CD4-positive, alpha-beta T cell (primary cell): Measurements from ENCODE around the gene SSTR5. TPM values are rescaled to one million over a fixed set of nuclear protein-coding genes. Genes with fewer than 3 reads are reported as not detected.

Experiments used
- ATAC-seq: fragments of 200-7000 bp; cut with Tn5 transposase; one replicate; pipeline ENCODE4 v1.10.0; 2022; ENCODE audit warnings: mild to moderate bottlenecking; ENCODE audit not compliant: poor library complexity
- CTCF ChIA-PET: fragments of 350-600 bp; sonication (Branson Sonifier 250); formaldehyde crosslinking; loops from one replicate; lab custom pipeline; 2021; ENCODE audit warnings: antibody characterized with exemption, inconsistent platforms; lab: Charles Lee
- POLR2A ChIA-PET: fragments of 350-600 bp; sonication (Branson Sonifier 250); formaldehyde crosslinking; loops from one replicate; lab custom pipeline; 2021; ENCODE audit warnings: antibody characterized with exemption, inconsistent platforms; lab: Charles Lee
- DNase-seq, 14 experiments: peaks; one replicate each; pipeline ENCODE4 v3.0.0-alpha.2; 2013 to 2020; ENCODE audit warnings: mixed read lengths in 2 of 14
- H3K27ac ChIP-seq, 2 donors: one replicate each; pipeline versions ENCODE4 v1.5.1 to v1.7.0; 2013; ENCODE audit warnings: low read length in 2 of 2, low read depth in 1 of 2, mild to moderate bottlenecking in 1 of 2
- H3K27me3 ChIP-seq, 2 experiments: 1 replicate in 1 of 2; 2 replicates in 1 of 2; pipeline versions ENCODE4 v1.6.1 to v1.7.0; 2013; ENCODE audit warnings: low read length in 2 of 2, control low read depth in 1 of 2, mild to moderate bottlenecking in 1 of 2, moderate library complexity in 1 of 2; ENCODE audit not compliant: insufficient read depth in 2 of 2, control insufficient read depth in 1 of 2
- H3K36me3 ChIP-seq: one replicate; pipeline ENCODE4 v1.6.1; 2013; ENCODE audit warnings: low read length, control low read depth; ENCODE audit not compliant: insufficient read depth
- H3K4me1 ChIP-seq: one replicate; pipeline ENCODE4 v1.6.1; 2013; ENCODE audit warnings: low read length, control low read depth; ENCODE audit not compliant: insufficient read depth
- H3K4me3 ChIP-seq: one replicate; pipeline ENCODE4 v1.5.1; 2013; ENCODE audit warnings: mild to moderate bottlenecking, low read length, moderate library complexity
- H3K9me3 ChIP-seq, 2 experiments: 1 replicate in 1 of 2; 2 replicates in 1 of 2; pipeline versions ENCODE4 v1.6.1 to v1.7.0; 2013; ENCODE audit warnings: low read length in 2 of 2, mild to moderate bottlenecking in 2 of 2, control low read depth in 1 of 2, moderate library complexity in 1 of 2; ENCODE audit not compliant: control insufficient read depth in 1 of 2, insufficient read depth in 1 of 2
- H3K27ac Mint-ChIP-seq: one replicate; pipeline ENCODE4 v1.8.0; 2020; ENCODE audit warnings: mixed read lengths
- H3K27me3 Mint-ChIP-seq: one replicate; pipeline ENCODE4 v1.8.0; 2021; ENCODE audit warnings: mixed read lengths
- H3K36me3 Mint-ChIP-seq: one replicate; pipeline ENCODE4 v1.8.0; 2021; ENCODE audit warnings: low read depth, mixed read lengths
- H3K4me1 Mint-ChIP-seq: one replicate; pipeline ENCODE4 v1.8.0; 2021; ENCODE audit warnings: low read depth, mixed read lengths
- H3K4me3 Mint-ChIP-seq: one replicate; pipeline ENCODE4 v1.8.0; 2020; ENCODE audit warnings: mild to moderate bottlenecking, mixed read lengths
- H3K9me3 Mint-ChIP-seq: one replicate; pipeline ENCODE4 v1.8.0; 2020; ENCODE audit warnings: mixed read lengths
- CTCF ChIP-seq: fragments of 200-600 bp; IDR thresholded peaks from one replicate; pipeline ENCODE4 v1.8.0; 2022; ENCODE audit warnings: antibody characterized with exemption, mild to moderate bottlenecking
- intact Hi-C, 2 experiments: fragments of 100-400 bp; cut with DNase I in 1 of 2; cut with micrococcal nuclease in 1 of 2; formaldehyde crosslinking; loops; one replicate each; pipeline versions ENCODE4 v1.15.1 to v1.9.0; 2023 to 2025; cut with DNase I, micrococcal nuclease
- total RNA-seq, 174 experiments: library from RNA in 2 of 174; stranded (reverse) in 2 of 174; gene quantifications; one replicate each; pipeline ENCODE4 v1.2.3 and lab custom pipeline; 2021 to 2026

SSTR5 gene
- total RNA-seq, 2 experiments from 2014 or later: not detected

DNA sequence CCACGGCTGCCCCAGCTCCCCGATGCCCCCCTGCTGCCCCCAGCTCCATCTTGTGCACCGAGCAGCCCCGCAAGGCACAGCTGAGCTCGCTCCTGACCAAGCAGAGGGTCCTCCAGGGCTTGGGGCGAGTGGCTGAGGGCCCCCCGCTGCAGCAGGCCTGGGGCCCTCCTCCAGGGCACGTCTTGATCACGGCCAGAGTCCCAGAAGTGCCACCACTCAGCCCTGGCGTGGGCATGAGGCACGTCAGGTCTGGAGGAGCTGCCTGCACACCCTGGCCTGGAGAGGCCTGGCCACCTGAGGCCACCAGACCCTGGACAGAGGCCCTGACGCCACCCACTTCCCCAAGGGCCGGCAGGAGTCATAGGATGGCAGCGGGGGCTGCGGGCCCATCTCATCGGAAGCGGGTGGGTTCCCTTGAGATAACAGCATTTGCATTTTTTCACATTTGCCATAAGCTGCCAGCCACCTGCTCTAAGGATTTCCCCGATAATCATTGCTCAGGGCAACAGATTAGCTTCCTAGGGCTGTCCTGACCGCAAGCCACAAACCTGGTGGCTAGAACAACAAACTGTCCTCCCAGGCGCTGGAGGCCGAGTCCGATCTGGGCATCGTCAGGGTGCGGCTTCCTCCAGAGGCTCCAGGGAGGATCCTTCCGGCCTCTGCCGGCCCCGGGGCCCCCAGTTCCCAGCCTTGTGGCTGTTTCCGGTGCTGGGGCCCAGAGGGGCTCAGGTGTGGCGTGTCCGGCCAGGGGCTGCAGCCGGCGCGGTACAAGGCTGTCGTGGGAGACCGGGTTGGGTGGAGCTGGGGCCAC lies 47.4 kb downstream of the SSTR5 start:
- H3K36me3 Mint-ChIP-seq: no peaks in the 10 kb centered on the region
- intact Hi-C loops: no loop called here
- no peak overlapping the region for H3K4me3 Mint-ChIP-seq
- no peak overlapping the region for H3K27ac Mint-ChIP-seq
- Histone ChIP-seq H3K27me3 (no peaks in the 10 kb centered on the region), H3K27ac (no peak overlapping the region), H3K36me3 (no peaks in the 10 kb centered on the region), H3K9me3 (peaks cover 0 to 7% of the 10 kb centered on the region in 2 experiments), H3K4me3 (no peak overlapping the region), H3K4me1 (no peaks in the 10 kb centered on the region)
- TF ChIP-seq CTCF: no peak
- no peaks in the 10 kb centered on the region for H3K27me3 Mint-ChIP-seq
- CTCF ChIA-PET: no interaction called here
- DNase-seq: no peak
- ATAC-seq: no peak
- POLR2A ChIA-PET: no interaction called here
- H3K9me3 Mint-ChIP-seq: no peaks in the 10 kb centered on the region
- no peaks in the 10 kb centered on the region for H3K4me1 Mint-ChIP-seq

- ATAC-seq (no peak), DNase-seq (no peak)
- Histone ChIP-seq H3K4me3 (no peak overlapping the region), H3K36me3 (no peaks in the 10 kb centered on the region), H3K9me3 (peaks cover 0 to 7% of the 10 kb centered on the region in 2 experiments), H3K27me3 (no peaks in the 10 kb centered on the region), H3K27ac (no peak overlapping the region), H3K4me1 (peaks cover 4% of the 10 kb centered on the region)
- POLR2A ChIA-PET: no interaction called here
- CTCF ChIA-PET: no interaction called here
- no peak for TF ChIP-seq CTCF
- intact Hi-C loops: no loop called here
- H3K4me3 Mint-ChIP-seq: no peak overlapping the region
- no peaks in the 10 kb centered on the region for H3K4me1 Mint-ChIP-seq
- no peak overlapping the region for H3K27ac Mint-ChIP-seq
- no peaks in the 10 kb centered on the region for H3K27me3 Mint-ChIP-seq
- no peaks in the 10 kb centered on the region for H3K9me3 Mint-ChIP-seq
- H3K36me3 Mint-ChIP-seq: no peaks in the 10 kb centered on the region
Observed at GRCh38 chr16:1120577-1120941, 48.0 kb downstream of the SSTR5 start.

DNA sequence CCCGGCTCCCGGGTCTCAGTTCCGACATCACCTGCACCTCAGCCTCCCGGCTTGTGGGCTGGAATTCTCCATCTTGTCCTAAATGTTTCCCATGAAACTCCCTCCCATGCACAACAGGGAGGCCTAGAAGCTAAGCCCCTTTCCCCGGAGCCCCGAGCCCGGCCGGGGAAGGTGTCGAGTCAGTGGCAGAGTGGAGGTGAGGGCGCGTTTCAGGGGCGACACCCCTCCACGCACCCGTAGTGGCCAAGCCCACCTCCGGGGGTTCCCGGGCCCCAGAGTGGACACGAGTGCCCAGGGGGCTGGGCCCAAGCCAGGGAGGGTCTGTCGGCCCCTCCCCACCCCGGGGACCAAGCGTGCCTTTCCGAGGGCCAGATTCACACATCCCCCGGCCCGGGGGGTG lies 48.5 kb downstream of the SSTR5 start:
- H3K36me3 ChIP-seq: no peaks in the 10 kb centered on the region
- Mint-ChIP-seq H3K27me3 (no peaks in the 10 kb centered on the region), H3K9me3 (no peaks in the 10 kb centered on the region), H3K4me3 (no peak overlapping the region), H3K4me1 (no peaks in the 10 kb centered on the region), H3K36me3 (no peaks in the 10 kb centered on the region), H3K27ac (no peak overlapping the region)
- TF ChIP-seq CTCF: no peak
- ChIA-PET CTCF (no interaction called here), POLR2A (no interaction called here)
- H3K27me3 ChIP-seq: no peaks in the 10 kb centered on the region
- H3K4me1 ChIP-seq: peaks cover 8% of the 10 kb centered on the region
- no peak overlapping the region for H3K4me3 ChIP-seq
- H3K27ac ChIP-seq: no peak overlapping the region
- H3K9me3 ChIP-seq: peaks cover 0 to 7% of the 10 kb centered on the region in 2 experiments
- ATAC-seq (no peak), DNase-seq (no peak)
- intact Hi-C loops: no loop called here
